Adipocyte (in vitro differentiated cells): ENCODE data around the gene CAVIN2.

ENCODE experiments used
- DNase-seq: peaks from one replicate; pipeline ENCODE4 v3.0.0-alpha.2; 2015; ENCODE audit warnings: low read depth
- H3K27me3 ChIP-seq: replicated peaks from 2 replicates; pipeline ENCODE4 v1.7.0; 2013; ENCODE audit warnings: mild to moderate bottlenecking, low read length, moderate library complexity; ENCODE audit not compliant: control insufficient read depth, insufficient read depth
- H3K36me3 ChIP-seq: 2 replicates; pipeline ENCODE4 v1.7.0; 2013; ENCODE audit warnings: low read length, mild to moderate bottlenecking, moderate library complexity; ENCODE audit not compliant: control insufficient read depth, insufficient read depth, severe bottlenecking
- H3K4me1 ChIP-seq: 2 replicates; pipeline ENCODE4 v1.7.0; 2013; ENCODE audit warnings: mild to moderate bottlenecking, low read length, moderate library complexity; ENCODE audit not compliant: control insufficient read depth, insufficient read depth
- H3K4me3 ChIP-seq: 2 replicates; pipeline ENCODE4 v1.7.0; 2013; ENCODE audit warnings: mild to moderate bottlenecking, low read length, moderate library complexity
- H3K9ac ChIP-seq: 2 replicates; pipeline ENCODE4 v1.7.0; 2013; ENCODE audit warnings: mild to moderate bottlenecking, low read length, moderate library complexity
- H3K9me3 ChIP-seq: 2 replicates; pipeline ENCODE4 v1.7.0; 2013; ENCODE audit warnings: mild to moderate bottlenecking, low read length, moderate library complexity; ENCODE audit not compliant: control insufficient read depth

CAVIN2 gene, protein sequence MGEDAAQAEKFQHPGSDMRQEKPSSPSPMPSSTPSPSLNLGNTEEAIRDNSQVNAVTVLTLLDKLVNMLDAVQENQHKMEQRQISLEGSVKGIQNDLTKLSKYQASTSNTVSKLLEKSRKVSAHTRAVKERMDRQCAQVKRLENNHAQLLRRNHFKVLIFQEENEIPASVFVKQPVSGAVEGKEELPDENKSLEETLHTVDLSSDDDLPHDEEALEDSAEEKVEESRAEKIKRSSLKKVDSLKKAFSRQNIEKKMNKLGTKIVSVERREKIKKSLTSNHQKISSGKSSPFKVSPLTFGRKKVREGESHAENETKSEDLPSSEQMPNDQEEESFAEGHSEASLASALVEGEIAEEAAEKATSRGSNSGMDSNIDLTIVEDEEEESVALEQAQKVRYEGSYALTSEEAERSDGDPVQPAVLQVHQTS

DNA sequence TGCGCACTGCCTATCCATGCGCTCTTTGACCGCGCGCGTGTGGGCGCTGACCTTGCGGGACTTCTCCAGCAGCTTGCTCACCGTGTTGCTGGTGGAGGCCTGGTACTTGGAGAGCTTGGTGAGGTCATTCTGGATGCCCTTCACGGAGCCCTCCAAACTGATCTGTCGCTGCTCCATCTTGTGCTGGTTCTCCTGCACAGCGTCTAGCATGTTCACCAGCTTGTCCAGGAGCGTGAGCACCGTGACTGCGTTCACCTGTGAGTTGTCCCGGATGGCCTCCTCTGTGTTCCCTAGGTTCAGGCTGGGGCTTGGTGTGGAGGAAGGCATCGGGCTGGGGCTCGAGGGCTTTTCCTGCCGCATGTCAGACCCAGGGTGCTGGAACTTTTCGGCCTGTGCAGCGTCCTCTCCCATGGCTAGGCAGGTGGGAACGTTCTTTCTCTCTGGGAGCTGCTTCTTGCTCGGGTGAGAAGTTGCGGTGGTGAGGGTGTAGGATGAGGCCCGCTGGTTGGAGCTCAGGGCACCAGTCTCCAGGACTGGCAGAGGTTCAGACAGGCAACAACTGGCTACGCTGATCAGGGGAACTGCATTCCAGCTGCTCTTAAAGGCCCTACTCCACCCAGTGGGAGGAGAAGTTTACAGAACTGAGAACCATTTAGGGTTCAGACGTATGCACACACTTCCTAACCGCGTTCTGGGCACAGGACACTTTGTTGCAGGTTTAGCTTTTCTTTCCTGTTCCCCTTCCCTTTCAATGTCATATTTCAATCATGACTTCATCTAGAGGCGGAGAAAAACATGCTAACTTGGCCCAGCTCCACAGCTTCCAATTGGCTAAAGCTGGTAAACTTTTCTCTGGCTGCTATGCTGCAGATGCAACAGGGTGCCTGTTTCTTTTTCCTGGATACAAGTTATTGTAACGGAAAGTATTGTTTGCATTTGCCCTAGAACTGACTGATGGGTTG is at the start of gene CAVIN2:
CAVIN2 (minus strand) TSS at position 574 of the 962 bp plus-strand sequence; CDS start at position 411, 163 bp downstream.
- Histone ChIP-seq H3K9me3 (no peaks in the 10 kb centered on the region), H3K4me3 (peak within 1 kb of the TSS; percentile 71)
- peak; percentile 87 for DNase-seq

DNA sequence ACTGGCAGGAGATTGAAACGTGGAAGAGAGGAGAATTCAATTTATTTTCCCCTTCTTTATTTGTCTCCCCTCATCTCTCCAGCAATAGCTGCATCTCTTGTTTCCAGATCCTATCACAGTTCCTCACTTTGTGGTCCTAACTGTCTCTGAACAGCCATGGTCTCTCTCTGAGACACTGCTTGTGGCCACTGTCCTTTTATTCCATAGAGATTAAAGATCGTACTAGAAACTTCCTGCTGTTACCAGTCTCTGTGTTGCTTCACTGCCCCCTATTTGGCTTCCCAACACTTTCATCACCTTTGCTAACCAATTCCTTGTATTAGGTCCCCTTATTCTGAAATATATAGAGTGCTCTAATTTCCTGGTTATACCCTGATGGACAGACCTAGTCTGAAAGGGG is 48.9 kb upstream of the CAVIN2 start:
- Histone ChIP-seq H3K27me3 (no peaks in the 10 kb centered on the region), H3K4me3 (no peak overlapping the region), H3K36me3 (no peaks in the 10 kb centered on the region), H3K4me1 (peaks cover 52% of the 10 kb centered on the region), H3K9me3 (peaks cover 7% of the 10 kb centered on the region), H3K9ac (peak overlapping the region; percentile 46)
- DNase-seq: no peak

More for the DNA sequence above, at the start of gene CAVIN2:
- H3K27me3 ChIP-seq: no peaks in the 10 kb centered on the region
- H3K9ac ChIP-seq: peak within 1 kb of the TSS; percentile 60
- peaks cover 40% of the 10 kb centered on the region for H3K4me1 ChIP-seq
- H3K36me3 ChIP-seq: no peaks in the 10 kb centered on the region

DNA sequence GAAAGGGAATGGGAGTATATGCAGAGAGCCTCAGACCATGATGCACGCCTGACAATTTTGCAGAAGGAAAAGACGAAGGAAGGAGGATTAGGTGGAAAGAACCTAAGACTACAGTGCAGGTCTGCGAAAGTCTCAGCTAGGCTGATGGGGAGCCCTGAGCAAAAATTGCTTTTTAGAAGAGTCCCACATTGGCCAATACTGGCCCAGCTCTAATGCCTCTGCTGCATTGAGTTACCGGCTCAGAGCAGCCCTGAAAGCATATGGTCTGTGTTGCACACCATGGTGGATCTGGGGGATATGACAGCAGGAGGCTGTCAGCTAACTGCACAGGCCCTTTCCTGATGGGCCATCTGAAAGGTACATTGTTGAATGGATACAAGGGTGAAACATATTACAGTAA is 48.3 kb upstream of the CAVIN2 start:
- peaks cover 7% of the 10 kb centered on the region for H3K9me3 ChIP-seq
- H3K36me3 ChIP-seq: no peaks in the 10 kb centered on the region
- peaks cover 48% of the 10 kb centered on the region for H3K4me1 ChIP-seq
- no peak overlapping the region for H3K4me3 ChIP-seq
- peak overlapping the region; percentile 46 for H3K9ac ChIP-seq
- no peaks in the 10 kb centered on the region for H3K27me3 ChIP-seq
- no peak for DNase-seq

DNA sequence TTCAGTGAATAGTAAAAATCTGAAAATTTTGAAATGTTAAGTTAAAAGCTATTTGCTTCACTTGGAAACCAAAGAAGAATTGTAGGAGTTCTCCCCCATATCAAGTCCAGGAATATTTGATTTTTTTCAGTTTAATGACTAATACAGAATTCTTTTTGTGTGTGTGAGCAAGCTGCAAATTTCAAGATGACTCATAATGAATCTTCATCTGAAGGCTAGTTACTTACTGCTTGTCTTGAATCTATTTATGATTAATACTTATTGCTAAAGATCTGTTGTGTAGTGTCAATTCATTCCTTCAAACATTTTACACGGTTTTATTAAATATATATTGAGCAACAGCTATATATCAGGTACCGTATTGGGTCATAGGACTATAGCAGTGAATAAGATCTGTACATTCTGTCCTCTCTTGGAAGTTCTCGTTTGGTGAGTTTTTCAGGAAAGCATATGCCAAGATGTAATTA is 47.8 kb upstream of the CAVIN2 start:
- Histone ChIP-seq H3K9me3 (peaks cover 7% of the 10 kb centered on the region), H3K9ac (peak overlapping the region; percentile 73), H3K27me3 (no peaks in the 10 kb centered on the region), H3K4me3 (peak overlapping the region; percentile 69), H3K36me3 (no peaks in the 10 kb centered on the region), H3K4me1 (peaks cover 44% of the 10 kb centered on the region)
- peak; percentile 69 for DNase-seq

DNA sequence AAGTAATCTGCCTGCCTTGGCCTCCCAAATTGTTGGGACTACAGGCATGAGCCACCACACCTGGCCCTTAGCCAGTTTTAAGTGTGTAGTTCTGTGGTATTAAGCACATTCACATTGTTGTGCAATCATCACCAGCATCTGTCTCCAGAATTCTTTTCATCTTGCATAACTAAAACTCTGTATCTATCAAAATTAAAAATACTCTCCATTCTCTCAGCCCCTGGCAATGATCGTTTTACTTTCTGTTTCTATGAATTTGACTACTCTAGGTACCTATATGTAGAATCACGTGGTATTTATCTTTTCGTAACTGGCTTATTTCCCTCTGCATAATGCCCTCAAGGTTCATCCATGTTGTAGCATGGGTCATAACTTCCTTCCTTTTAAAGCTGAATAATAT is 45.5 kb upstream of the CAVIN2 start:
- H3K4me1 ChIP-seq: peaks cover 34% of the 10 kb centered on the region
- DNase-seq: peak; percentile 68
- H3K9ac ChIP-seq: peak overlapping the region; percentile 0
- H3K36me3 ChIP-seq: no peaks in the 10 kb centered on the region
- no peaks in the 10 kb centered on the region for H3K27me3 ChIP-seq
- H3K9me3 ChIP-seq: peaks cover 7% of the 10 kb centered on the region
- peak overlapping the region; percentile 51 for H3K4me3 ChIP-seq

DNA sequence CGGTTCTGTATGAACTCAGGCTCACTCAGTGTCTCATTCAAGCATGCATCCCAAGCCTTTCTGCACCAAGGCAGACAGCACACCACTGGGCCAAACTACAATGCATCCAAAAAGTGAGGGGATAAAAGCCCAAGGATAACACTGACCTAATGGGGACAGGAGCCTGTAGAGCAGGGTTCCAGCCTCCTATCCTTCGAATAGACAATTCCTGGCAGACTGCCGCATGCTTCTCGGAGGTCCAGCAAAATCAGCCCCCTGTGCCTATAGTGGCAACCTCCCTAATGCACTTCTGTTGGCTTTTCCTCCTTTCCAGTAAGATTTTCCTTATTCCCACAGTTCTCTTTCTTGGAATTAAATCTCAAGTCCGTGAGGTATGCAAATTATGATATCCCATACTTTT is 44.8 kb upstream of the CAVIN2 start:
- no peak overlapping the region for H3K9ac ChIP-seq
- H3K36me3 ChIP-seq: no peaks in the 10 kb centered on the region
- H3K4me1 ChIP-seq: peaks cover 34% of the 10 kb centered on the region
- no peak for DNase-seq
- peaks cover 7% of the 10 kb centered on the region for H3K9me3 ChIP-seq
- no peak overlapping the region for H3K4me3 ChIP-seq
- no peaks in the 10 kb centered on the region for H3K27me3 ChIP-seq

DNA sequence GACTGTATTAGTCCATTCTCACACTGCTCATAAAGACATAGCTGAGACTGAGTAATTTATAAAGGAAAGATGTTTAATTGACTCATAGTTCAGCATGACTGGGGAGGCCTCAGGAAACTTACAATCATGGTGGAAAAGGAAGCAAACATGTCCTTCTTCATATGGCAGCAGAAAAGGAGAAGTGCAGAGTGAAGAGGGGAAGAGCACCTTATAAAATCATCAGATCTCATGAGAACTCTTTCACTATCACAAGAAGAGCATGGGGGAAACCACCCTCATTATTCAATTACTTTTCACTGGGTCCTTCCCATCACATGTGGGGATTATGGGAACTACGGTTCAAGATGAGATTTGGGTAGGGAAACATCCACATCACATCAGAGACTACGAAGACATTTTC is 43.0 kb upstream of the CAVIN2 start:
- peaks cover 7% of the 10 kb centered on the region for H3K9me3 ChIP-seq
- peaks cover 32% of the 10 kb centered on the region for H3K4me1 ChIP-seq
- no peak for DNase-seq
- no peaks in the 10 kb centered on the region for H3K27me3 ChIP-seq
- no peak overlapping the region for H3K9ac ChIP-seq
- H3K36me3 ChIP-seq: no peaks in the 10 kb centered on the region
- H3K4me3 ChIP-seq: no peak overlapping the region

DNA sequence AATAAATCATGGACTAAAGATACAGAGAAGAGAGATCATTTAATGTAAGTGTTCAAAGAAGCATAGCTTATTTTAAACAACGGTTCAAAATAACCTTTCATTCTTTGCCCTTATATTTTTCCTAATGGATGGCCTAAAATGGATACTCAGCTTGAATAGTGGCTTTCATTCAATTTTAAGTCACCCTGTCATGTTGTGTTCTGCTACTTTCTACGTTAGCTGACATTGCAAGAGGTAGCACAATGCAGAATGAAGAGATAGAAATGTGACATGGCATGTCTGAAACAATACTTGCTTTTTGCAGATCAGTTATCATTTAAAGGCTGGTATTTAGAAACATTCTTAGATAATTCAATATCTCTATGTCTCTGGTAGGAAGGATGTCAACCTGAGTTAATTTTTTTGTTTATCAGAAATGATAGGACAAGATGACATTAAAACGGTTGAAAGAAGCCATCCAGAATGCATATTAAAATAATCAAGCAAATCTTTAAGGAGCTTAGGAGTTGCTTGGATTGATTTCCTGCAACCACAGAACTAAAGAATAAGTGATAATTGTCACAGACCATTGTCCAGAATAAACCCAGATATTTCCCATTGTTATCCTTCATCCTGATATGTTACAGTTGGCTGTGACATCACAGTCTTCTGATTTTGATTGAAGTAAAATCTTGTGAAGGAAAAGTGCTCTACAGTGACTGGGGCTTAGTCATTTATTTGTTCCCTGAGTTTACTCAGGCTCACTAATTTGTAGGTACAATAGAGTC is 41.7 kb upstream of the CAVIN2 start:
- Histone ChIP-seq H3K4me1 (peaks cover 28% of the 10 kb centered on the region), H3K9me3 (peaks cover 7% of the 10 kb centered on the region), H3K4me3 (no peak overlapping the region), H3K36me3 (no peaks in the 10 kb centered on the region), H3K9ac (no peak overlapping the region), H3K27me3 (no peaks in the 10 kb centered on the region)
- no peak for DNase-seq

DNA sequence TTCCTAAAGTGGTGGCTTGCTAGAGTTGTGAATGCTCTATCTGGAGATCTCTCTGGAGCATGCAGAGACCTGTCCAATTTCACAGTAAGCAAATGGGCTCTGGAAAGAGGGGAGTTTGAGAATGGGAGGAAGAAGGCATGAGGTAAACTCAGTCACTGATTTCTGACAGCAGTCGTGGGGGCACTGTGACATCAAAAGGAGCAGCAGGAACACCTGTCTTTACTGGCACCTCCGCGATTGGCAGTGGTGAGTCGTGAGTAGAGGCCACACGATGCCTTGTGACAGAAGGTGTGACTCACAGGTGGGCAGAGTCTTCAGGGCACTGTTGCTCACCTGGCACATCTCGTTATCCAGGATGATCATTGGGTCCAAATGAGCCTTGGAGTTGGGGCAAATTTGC is 38.8 kb upstream of the CAVIN2 start:
- Histone ChIP-seq H3K36me3 (no peaks in the 10 kb centered on the region), H3K9ac (no peak overlapping the region), H3K4me1 (peaks cover 18% of the 10 kb centered on the region), H3K4me3 (no peak overlapping the region), H3K9me3 (no peaks in the 10 kb centered on the region), H3K27me3 (no peaks in the 10 kb centered on the region)
- DNase-seq: no peak

DNA sequence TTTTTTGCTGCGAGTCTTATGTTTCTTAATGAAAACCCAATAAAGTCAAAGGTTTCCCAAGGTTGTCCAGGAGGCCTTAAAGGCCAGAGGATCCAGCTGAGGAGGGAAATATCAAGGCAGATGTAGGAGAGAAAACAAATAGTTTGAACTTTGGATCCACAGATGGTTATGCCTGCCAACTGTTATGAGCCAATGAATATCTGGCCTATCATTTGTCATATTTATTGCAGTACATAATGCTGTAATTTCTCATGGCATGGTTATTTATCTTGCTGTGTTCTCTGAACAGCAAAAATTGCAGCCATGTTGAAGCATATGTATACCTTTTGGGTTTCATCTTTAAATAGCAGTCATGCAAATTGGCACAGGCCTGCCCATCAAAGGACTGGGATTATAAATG is 38.2 kb upstream of the CAVIN2 start:
- Histone ChIP-seq H3K4me3 (no peak overlapping the region), H3K36me3 (no peaks in the 10 kb centered on the region), H3K4me1 (peaks cover 18% of the 10 kb centered on the region), H3K9me3 (no peaks in the 10 kb centered on the region), H3K27me3 (no peaks in the 10 kb centered on the region), H3K9ac (no peak overlapping the region)
- DNase-seq: no peak
